ENCODE results near the gene TNFRSF6B.

- TF ChIP-seq CREB5 (CRISPR knock-in tag; IDR thresholded peaks at IDR 0.05; ENCODE audit: low read depth) (no peak), PATZ1 (CRISPR knock-in tag; IDR thresholded peaks at IDR 0.05; ENCODE audit: borderline replicate concordance) (no peak), TOX (CRISPR knock-in tag; IDR thresholded peaks at IDR 0.05; ENCODE audit: borderline replicate concordance) (no peak), CSDC2 (CRISPR knock-in tag; IDR thresholded peaks at IDR 0.05) (no peak), SNAI2 (CRISPR knock-in tag; IDR thresholded peaks at IDR 0.05) (no peak), ZFP3 (CRISPR knock-in tag; IDR thresholded peaks at IDR 0.05) (no peak)
These were observed 34.3 kb upstream of the TNFRSF6B start for GRCh38 chr20:63661959-63662812.

Data from SK-N-SH treated with all-trans-retinoic acid at 6 μM for 48 hours (cell line).